Mammary epithelial cell (primary cell): ENCODE measurements around the gene ERV3-1.

Experiments used
- EZH2 ChIP-seq: IDR thresholded peaks from 2 replicates; pipeline ENCODE4 v1.6.1; 2012; ENCODE audit warnings: low read length, inconsistent platforms, borderline replicate concordance
- TF ChIP-seq, protein P1 (sequence below), 2 donors: IDR thresholded peaks in 1 of 2; conservative IDR thresholded peaks in 1 of 2; 2 replicates each; pipeline ENCODE4 v1.5.1; 2011 to 2012; ENCODE audit warnings: inconsistent platforms in 2 of 2, low read length in 2 of 2, mild to moderate bottlenecking in 2 of 2, control low read depth in 1 of 2, low read depth in 1 of 2; ENCODE audit not compliant: insufficient read depth in 1 of 2; ENCODE audit errors: extremely low read depth in 1 of 2

DNA sequence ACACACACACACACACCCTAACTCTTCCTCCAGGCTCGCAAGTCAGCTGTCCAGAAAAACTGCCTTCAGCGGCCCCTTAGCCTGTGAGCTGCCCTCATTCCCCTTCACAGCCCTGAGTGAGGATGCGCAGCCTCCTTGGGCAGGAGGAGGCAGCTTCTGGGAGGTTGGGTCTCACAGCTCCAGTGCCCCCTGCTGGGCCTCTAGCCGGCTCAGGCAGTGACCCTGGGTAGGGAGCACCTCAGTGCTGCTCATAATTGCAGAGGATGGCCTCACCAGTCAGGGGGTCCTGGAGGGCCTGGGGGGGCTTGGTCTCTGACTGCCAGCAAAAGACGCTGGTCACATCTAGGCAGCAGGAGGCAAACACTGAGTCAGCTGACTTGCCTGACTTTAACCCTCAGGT is 59.7 kb downstream of the ERV3-1 start:
- TF ChIP-seq, protein P1, sequence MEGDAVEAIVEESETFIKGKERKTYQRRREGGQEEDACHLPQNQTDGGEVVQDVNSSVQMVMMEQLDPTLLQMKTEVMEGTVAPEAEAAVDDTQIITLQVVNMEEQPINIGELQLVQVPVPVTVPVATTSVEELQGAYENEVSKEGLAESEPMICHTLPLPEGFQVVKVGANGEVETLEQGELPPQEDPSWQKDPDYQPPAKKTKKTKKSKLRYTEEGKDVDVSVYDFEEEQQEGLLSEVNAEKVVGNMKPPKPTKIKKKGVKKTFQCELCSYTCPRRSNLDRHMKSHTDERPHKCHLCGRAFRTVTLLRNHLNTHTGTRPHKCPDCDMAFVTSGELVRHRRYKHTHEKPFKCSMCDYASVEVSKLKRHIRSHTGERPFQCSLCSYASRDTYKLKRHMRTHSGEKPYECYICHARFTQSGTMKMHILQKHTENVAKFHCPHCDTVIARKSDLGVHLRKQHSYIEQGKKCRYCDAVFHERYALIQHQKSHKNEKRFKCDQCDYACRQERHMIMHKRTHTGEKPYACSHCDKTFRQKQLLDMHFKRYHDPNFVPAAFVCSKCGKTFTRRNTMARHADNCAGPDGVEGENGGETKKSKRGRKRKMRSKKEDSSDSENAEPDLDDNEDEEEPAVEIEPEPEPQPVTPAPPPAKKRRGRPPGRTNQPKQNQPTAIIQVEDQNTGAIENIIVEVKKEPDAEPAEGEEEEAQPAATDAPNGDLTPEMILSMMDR (conservative IDR thresholded peaks at IDR 0.05 in 1 of 2, IDR thresholded peaks at IDR 0.05 in 1 of 2; ENCODE audit: extremely low read depth in 1 of 2, insufficient read depth in 1 of 2, low read depth in 1 of 2, low read length in 2 of 2) = peak in 1 of 2 donors; percentile 36
- no peak for TF ChIP-seq EZH2
